Iris pigment epithelial cell (primary cell): Measurements from ENCODE around the gene TST.
A peak's percentile ranks its signal among the peaks of the same experiment; 100 is the strongest.

Source experiments
- DNase-seq: peaks from one replicate; pipeline ENCODE4 v3.0.0-alpha.2; 2011; ENCODE audit warnings: low read depth

TST gene

DNA sequence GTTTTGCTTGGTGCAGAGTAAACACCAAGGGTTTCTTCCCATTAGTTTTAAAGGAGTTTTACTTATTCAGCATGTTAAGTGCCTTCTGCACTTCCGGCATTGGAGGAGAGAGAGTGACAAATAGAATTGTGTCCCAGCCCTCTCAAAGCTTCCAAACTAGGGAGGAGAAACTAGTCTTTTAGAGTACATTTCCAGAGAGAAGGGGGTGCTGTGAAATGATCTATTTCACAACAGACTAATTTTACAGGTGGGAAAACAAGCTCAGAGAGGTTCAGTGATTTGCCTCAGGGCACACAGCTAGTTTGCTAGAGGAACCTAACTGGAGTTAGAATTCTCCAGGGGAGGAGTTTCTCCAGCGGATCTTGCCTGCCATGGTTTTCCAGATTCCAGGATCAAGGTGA is 12.9 kb upstream of the TST start:
- DNase-seq: no peak

DNA sequence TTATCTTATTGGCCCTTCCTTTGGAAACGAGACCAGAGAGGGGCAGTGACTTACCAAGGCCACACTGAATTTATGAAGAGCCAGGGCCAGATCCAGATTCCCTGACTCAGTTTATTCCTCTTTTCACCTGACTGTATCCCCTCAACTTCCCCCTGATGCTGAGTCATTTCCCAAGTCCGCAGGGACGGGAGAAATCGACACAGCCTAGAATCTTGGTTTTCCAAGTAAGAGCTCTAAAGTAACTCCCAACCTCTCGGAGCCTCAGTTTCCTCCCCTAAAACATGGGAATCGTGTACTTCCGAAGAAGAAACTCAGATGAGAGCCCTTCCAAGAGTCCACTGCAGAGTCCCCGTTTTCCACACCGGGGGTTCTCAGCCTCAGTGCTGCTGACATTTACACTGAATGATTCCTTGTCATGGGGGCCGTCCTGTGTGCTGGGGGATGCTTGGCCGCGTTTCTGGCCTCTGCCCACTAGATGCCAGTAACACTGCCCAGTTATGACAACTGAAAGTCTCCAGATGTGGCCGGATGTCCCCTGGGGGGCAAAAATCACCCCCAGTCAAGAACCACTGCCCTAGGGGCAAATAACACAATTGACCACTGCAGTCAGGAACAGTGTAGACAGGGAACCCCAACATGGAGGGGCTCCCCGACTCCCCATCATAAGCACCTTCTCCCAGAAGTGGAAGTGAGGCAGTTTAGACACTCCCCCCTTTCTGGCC is 11.5 kb upstream of the TST start:
- no peak for DNase-seq

DNA sequence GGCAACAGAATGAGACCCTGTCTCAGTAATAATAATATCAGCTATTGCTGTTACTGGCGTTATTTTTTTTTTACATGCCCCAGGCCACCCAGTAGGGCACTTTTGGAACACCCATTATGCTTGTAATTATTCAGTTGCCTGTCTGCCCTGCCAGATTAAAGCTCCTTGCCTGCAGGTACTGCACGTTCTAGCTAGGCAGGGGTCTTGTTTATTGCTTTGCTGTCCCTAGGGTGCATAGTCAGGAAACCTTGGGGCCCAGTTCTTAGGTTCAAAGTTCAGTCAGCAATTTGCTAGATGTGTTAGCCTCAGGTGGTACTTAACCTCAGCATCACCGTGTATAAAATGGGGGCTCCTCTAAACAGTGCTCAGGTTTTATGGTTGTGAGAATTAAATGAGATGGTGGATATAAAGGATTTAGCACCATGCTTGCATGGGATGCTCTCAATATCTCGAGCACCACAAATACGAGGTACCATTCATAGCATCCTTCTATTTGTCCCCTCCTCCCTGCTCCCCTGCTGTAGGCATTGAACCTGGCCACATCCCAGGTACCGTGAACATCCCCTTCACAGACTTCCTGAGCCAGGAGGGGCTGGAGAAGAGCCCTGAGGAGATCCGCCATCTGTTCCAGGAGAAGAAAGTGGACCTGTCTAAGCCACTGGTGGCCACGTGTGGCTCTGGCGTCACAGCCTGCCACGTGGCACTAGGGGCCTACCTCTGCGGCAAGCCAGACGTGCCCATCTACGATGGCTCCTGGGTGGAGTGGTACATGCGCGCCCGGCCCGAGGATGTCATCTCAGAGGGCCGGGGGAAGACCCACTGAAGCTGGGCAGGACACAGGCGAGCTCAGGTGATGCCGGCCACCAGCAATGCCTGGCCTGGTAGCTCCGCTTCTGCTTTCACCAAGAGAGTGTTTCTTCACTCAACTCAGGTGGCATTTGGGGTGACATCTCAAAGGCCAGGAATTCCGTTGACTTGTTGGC is 9.7 kb upstream of the TST start:
- DNase-seq: no peak

DNA sequence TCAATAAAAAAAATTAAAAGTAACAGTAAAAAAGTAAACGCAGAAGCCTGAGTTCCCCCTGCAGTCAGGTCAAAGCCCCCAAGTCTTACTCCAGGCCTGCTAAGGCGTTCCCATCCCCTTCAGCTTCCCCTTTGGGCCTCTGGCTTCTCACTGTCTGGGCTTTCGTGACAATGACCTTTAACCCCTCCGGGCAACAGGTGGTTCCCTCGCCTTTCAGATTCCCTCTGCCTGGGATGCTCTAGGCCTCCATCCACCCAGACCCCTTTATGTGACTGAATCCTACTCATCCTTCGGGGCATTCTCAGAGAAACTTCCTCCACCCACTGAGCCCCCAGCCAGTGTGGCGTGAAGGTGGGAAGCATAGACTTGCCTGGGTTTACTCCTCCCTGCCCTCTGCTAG is 8.3 kb upstream of the TST start:
- DNase-seq: no peak

DNA sequence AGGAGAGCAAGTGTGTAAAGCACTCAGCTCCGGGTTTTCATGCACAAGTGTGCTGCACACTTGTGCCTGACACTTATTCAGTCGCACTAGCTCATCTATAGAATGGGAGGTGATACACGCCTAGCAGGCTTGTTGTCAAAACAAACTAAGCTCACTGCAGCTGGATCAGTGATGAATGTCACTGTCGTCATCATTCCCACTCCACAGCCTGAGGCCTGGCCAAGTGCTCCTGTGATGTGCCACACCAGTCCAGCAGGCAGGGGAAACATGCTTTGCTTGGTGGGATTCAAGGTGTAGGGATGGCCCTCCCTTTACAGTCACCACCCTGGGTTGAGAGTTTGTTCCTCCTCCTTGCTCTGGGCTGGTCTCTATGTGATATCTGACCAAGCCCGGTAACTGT is 7.1 kb upstream of the TST start:
- DNase-seq: no peak

DNA sequence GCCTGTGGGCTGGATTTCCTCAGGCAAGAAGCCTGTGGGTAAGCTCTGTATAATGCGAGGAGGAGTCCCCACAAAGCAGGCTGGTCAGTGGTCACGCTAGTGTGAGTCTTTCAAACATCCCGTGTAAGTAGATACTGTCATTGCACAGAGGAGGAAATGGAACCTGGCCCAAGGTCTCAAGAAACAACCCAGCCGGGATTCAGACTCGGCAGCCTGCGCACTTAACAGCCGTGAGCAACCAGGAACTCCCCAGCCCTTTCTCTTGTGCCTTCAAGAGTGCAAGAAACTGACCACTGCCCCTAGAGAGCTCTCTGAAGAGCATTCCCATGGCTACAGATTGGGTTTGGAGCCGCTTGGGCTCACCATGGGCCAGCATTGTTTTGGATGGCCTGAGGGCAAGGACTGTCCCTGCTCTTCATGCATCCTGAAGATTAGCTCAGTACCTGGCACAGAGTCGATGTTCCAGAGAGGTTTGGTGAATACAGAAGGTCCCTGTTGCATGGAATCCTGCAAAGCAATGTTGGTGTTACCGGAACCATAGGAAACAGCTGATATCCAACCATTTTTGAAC is 6.3 kb upstream of the TST start:
- no peak for DNase-seq

DNA sequence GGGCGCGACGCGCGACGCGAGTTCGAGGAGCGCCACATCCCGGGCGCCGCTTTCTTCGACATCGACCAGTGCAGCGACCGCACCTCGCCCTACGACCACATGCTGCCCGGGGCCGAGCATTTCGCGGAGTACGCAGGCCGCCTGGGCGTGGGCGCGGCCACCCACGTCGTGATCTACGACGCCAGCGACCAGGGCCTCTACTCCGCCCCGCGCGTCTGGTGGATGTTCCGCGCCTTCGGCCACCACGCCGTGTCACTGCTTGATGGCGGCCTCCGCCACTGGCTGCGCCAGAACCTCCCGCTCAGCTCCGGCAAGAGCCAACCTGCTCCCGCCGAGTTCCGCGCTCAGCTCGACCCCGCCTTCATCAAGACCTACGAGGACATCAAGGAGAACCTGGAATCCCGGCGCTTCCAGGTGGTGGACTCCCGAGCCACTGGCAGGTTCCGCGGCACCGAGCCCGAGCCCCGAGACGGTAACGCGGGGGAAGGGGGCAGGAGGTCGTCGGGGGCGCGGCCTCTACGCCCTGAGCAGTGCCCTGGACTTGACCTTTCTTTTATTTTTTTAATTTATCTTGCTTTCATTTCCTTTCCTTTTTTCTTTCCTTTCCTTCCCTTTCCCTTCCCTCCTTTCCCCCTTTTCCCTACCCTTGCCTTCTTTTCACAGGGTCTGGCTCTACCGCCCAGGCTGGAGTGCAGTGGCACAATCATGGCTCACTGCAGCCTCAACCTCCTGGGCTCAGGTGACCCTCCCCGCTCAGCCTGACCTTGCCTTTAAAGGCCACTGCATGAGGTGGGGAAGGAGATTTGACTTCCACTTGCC is 5.3 kb upstream of the TST start:
- DNase-seq: no peak

DNA sequence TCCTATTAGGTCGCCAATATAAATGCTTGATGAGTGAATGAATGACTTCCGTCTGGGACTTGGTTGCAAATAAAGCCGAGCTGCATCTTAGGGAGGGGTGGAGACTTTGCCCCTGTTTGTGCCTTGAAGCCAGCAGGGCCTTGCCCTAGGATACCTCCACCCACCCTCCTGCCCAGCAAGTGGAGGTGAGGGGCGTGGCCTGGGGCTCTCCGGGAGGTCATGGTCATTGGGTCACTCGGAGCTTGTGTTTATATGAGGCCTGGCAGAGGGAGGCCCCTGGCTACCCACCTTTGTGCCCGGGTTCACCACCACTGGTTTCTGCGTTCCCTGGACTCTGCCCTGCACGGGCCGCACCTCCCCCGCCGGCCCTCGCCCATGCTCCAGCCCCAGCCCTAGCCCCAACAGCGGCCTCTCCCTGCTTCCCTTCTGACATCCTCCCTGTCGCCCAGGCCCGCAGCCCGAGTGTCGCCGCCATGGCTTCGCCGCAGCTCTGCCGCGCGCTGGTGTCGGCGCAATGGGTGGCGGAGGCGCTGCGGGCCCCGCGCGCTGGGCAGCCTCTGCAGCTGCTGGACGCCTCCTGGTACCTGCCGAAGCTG is 4.6 kb upstream of the TST start:
- no peak for DNase-seq

DNA sequence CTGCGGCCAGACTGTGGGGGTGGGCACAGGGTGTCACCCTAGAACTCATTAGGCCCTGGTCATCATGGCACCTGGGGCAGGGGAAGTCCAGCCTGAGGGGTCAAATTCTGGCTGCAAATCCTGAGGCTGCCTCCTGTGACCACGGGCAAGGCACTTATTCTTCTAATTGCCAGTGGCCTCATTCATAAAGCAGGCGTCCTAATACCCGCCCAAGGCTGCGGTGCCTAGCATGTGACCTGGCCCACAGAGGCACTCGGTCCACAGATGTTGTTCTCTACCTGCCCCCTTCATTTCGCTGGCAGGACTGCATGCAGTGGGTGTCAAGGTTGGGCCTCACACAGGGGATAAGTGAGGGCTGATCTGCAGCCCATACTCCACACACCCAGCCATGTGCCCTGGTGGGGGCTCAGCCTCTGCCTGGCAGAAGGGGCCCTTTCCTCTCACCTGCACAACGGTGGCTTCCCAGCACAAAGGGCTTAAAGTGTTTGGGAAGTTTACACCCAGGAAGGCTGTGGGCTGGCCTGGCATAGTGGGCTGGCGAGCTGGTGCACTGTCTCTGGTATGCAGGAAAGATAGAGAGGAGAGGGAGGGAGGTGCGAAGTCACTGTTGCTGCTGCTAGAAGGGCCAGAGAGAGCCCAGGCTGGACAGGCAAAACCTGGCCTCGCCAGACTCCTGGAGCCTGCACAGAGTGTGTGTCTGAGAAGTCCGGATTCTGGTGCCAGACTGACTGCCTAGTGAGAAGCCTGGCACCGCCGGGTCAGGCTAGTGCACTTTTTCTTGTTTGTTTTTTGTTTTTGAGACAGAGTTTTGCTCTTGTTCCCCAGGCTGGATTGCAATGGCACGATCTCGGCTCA is 3.5 kb upstream of the TST start:
- no peak for DNase-seq

DNA sequence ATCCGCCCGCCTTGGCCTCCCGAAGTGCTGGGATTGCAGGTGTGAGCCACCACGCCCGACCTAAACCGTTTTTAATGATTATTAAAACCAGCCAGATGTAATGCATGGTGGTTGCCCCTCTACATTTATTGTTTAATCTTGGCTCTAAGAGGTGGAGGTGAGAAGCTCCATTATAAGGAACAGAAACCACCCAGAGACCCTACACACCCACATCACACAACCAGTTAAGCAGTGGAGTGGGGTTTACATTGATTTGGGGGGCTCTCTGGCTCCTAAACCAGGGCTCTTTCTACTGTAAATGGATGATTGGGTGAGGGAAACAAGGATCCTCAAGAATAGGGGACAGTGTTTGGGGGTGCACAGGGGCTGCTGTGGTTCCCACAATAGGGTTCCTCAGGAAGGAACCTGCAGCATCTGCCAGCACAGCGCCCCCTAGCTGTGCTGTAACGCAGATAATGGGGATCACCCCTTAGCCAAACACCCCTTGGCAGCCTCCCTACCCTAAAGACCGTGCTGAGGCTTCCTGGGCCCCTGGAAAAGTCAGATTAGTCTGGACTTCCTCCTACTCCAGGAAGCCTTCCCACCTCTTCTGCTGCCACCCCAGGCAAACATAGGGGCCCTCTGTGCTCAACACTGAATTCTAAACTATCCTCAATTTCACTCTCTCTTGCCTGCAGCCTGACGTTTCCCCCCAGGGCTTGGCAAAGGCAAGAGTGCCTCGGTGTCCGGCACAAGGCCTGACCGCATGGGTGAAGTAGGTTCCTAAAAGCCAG is 2.6 kb upstream of the TST start:
- peak; percentile 46 for DNase-seq

DNA sequence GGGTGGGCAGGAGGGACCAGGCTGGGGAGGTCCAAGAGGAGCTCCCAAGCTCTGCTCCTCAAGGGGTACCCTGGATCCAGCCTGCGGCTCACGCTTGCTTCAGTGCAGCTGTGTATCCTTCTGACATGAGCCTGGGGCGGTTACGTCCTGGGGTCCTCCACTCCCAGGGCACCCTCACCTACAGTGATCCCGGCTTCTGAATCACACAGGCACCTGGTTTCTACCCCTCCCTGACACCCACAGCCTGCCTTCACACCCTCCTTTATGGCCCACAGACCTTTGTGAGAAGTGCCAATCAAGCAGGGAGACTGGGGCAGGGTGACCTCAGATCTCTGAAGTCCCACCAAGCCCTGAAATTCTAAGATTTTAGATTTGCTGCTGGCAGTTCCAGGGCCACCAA is 1.8 kb upstream of the TST start:
- no peak for DNase-seq

DNA sequence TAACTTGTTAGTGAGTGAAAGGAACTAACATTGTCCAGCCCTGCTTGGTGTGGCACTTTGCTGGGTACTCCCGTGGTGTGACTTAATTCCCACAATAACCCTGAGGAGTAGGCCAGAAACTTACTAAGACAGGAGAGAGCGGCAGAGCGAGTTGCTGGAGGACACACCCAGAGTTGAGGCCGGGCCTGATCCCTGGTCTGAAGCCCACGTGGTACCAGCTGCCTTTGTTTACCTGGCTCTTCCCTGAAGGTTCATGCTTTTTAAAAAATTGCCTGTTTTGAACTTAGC is 889 bp upstream of the TST start:
- peak; percentile 66 for DNase-seq

DNA sequence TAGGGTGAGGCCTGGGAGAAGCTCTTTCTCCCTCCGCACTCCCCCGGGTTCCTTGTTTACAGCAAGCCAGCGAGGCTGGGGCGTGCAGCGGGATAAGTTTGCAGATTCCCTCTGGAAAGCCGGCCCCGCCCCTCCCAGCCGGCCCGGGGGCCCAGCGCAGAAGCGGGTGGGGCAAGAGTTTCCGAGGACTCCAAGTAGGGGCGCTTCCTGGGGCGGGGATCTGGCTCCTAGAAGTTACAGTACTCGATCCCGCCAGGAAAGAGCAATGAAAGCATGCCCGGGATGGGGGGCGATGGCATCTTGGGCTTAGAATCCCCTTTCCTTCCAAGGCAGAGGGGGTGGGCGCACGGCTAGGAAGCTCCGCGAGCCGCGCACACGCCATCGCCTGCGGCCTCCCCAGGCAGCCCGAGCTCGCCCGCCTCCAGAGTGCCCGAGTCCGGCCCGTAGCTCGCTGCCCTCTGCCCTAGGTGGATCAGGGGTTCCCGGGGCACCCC is 385 bp downstream of the TST start:
- peak; percentile 47 for DNase-seq

DNA sequence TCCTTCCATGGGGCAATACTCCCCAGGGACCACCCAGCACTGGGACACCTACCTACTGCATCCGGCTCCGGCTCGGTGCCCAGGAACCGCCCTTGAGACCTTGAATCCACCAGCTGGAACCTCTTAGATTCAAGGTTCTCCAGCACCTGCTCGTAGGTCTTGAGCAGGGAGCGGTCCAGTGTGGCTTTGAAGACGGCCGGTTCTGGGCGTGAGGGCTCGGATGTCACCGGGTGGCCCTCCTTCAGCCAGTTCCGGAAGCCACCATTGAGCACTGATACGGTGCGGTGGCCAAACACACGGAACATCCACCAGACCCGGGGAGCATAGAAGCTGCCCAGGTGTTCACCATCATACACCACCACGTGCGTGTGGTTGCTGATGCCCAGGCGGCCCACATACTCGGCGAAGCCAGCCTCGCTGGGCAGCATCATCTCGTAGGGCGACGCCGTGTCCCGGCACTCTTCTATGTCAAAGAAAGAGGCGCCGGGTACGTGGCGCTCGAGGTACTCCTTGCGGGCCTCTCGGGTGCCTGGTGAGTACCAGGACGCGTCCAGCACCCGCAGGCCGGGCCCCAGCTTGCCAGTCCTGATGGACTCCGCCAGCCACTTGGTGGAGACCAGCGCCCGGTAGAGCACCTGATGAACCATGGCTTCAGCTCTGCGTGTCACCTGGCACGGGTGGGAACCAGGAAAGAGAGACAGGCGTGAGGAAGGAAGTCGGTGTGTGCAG is 997 bp downstream of the TST start:
- no peak for DNase-seq

DNA sequence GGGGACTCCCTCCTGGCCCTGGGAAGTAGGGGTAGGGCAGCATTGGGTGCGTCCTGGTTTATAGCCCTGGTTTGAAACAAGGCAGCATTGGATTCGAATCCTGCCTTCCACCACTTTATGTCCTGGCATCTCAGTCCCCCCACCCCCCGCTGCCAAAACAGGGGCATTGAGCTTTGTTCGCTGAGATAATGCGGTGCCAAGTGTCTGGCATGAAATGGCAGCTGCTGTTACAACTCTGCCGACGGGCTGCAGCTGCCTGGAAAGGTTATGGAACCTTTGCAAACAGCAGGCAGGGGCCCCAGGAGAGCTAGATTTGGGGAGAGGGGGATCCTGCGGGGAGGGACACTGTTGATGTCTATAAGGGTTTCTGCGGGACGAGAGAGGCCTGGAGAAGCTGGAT is 1.9 kb downstream of the TST start:
- DNase-seq: no peak

DNA sequence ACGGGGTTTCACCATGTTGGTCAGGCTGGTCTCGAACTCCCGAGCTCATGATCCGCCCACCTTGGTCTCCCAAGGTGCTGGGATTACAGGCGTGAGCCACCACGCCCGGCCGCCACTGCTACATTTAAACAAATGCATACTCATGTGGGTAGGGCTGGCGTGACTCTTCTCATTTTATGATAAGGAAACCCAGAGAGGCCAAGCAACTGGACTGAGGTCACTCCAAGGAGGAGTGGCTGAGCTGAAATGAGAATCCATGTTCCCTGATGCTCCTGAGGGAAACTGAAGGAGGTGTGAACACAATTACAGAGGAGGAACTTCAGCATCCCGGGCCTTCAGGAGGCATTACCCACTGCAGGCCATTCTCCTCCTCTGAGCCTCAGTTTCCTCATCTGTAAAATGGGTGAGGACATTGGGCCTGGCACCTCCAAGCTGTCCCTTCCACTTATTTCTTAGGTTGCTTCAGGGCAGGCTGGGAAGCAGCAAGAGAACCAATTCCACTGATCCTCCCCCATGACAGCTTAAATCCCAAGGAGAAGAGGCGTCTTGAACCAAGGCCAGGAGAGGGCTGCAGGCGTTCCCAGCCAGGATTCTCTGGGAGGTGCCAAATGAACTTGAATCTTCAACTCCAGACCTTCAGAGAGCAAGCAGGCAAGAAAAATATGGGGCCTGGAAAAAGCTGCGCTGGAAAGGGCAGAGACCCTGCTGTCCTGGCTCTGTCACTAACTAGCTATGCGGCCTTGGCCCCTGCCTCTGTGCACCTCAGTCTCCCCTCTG is 2.9 kb downstream of the TST start:
- no peak for DNase-seq

DNA sequence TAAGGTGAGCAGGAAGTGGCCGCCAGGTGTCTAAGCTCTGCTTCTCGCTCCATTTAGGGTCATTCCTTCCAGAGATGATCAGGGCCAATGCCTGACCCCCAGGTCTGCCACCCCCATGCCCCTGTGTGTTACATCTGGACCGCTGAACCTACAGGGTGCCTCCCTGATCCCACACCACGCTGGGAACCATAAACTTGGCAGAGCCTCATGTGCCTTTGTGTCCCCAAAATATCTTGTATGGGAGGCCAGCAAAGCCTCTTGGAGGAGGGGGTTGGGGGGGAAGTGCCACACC is 3.7 kb downstream of the TST start:
- no peak for DNase-seq

DNA sequence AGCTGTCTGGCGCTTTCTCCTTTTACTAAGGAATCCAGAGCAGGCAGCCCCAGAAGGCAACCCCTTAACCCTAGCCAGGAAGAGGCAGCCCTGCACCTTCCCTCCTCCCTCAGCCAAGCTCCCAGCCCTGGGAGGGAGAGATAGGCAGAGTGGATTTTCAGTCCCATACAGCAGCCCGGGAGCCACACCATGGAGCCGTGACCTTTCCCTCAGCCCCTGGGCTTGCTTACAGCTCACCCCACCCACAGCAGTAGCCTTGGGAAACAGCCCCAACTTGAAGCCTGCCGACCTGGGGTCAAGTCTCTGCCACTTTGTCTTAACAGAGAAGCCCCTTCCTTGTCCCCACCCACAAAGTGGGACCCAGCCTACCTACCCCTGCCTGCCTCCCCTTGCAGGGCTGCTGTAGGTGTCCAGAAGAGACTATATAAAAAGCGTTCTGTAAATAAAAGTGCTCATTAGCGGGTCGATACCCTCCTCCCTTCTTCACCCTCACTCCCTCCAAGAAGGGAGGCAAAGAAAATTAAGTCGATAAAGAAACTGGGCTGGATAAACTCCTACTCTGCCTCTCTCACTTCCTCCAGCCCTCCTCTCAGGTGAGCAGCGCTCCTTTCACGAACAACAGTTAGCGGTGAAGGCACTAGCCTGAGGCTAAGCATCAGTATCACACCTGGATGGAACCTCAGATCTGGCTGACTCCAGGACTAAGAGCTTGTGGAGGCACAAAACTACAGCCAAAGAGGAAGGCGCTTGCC is 4.2 kb downstream of the TST start:
- no peak for DNase-seq
